ENCODE measurements around the gene CFAP20DC.

GRCh38 chr3:59023612-59024011, 26.2 kb downstream of the CFAP20DC start:
- TF ChIP-seq CTCF (IDR thresholded peaks at IDR 0.05) (no peak), POLR2A (IDR thresholded peaks at IDR 0.05) (no peak)
